ENCODE data around the gene NUTM1.
"Not testable (repeated sequence)": the region's sequence is repeated elsewhere in the genome, so short reads cannot be mapped to it uniquely, and the experiment has no call there.

Gene NUTM1

DNA sequence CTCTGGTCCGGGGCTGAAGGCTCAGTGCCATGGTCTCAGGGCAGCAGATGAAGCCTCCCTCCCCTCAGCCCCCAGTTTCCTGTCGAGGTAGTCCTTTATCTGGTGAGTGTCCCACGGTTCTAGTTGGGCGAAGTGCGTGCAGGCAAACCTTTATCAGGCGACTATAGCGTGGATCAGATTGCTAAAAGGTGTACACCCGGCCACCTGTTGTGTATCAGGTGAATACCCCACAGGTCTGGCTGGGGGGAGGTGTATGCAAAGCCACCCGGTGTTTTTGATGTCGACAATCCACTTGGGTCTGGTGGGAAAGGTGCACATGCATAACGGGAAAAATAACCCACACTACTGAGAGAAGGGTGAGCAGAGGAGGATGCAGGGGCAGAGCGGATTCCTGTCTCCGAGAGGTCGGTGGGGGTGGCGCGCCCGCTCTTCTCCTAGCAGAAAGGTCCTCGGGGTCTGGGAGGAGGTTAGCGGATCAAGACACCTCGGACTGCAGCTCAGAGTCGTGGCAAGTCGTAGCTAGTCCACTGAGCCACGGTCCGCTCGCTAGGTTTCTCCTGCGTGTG is 6.0 kb upstream of the NUTM1 start:
- DNase-seq = peak; percentile 58

DNA sequence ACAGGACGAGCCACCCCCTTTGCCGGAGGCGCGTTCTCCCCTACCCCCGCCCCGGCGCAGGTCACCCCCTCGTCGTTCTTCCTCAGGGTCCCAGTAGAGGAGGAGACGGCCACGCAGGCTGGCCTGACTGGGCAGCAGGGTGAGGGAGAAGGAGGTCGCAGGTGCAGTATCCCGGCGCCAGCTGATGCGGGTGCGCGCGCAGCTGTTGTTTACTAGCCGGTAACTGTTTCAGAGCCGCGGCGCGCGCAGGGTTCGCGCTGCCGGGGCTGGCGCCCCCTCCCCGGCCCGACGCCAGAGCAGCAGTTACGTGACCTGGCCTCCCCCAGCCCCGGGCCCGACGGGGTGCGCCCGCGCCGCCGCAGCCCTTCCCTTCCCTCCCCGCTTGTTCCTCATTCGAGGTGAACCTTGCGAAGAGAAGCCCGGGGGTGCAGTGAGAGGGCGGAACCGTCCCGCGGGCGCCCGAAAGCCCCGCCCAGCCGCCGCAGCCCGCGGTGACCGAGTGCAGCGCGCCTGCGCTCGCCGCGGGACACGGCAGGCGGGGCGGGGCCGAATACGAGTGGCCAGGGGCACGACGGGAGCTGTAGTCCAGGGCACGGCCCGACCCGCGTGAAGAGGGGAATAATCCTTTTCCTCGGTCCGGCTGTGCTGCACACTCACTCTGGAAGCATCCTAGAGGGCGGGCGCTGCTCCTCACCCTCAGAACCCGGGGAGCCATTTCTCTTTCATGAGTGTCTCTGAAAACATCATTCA is 5.4 kb upstream of the NUTM1 start, which contains the start of gene SLC12A6:
Gene SLC12A6, minus strand, starts transcription at position 225 of the 750 bp plus-strand sequence. CDS start 1,101 bp downstream, outside the sequence.
- peak; percentile 95 for DNase-seq

GRCh38 chr15:34338347-34338746 is 4.8 kb upstream of the NUTM1 start:
- DNase-seq = no peak

- DNase-seq = no peak
These were observed 3.2 kb upstream of the NUTM1 start for GRCh38 chr15:34339946-34340345.

- DNase-seq = no peak
These were observed 1.5 kb upstream of the NUTM1 start for GRCh38 chr15:34341381-34342212.

DNA sequence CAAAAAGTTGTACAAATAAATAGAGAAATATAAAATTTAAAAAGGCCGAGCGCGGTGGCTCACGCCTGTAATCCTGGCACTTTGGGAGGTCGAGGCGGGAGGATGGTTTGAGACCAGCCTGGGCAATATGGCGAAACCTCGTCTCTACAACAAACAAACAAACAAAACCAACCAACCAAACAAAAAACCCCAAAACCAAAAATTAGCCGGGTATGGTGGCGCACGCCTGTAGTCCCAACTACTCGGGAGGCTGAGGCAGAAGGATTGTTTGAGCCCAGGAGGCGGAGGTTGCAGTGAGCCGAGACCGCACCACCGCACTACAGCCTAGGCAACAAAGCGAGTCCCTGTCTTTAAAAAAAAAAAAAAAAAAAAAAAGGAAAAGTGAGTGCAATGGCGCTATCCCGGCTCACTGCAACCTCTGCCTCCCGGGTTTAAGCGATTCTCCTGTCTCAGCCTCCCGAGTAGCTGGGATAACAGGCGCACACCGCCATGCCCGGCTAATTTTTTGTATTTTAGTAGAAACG is 840 bp upstream of the NUTM1 start:
- peak; percentile 25 for DNase-seq

DNA sequence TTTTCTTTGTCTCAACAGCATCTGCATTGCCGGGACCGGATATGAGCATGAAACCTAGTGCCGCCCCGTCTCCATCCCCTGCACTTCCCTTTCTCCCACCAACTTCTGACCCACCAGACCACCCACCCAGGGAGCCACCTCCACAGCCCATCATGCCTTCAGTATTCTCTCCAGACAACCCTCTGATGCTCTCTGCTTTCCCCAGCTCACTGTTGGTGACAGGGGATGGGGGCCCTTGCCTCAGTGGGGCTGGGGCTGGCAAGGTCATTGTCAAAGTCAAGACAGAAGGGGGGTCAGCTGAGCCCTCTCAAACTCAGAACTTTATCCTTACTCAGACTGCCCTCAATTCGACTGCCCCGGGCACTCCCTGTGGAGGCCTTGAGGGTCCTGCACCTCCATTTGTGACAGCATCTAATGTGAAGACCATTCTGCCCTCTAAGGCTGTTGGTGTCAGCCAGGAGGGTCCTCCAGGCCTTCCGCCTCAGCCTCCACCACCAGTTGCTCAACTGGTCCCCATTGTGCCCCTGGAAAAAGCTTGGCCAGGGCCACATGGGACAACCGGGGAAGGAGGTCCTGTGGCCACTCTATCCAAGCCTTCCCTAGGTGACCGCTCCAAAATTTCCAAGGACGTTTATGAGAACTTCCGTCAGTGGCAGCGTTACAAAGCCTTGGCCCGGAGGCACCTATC is 5.0 kb downstream of the NUTM1 start:
- no peak for DNase-seq

GRCh38 chr15:34348735-34349300 is 5.7 kb downstream of the NUTM1 start:
- DNase-seq = no peak

DNA sequence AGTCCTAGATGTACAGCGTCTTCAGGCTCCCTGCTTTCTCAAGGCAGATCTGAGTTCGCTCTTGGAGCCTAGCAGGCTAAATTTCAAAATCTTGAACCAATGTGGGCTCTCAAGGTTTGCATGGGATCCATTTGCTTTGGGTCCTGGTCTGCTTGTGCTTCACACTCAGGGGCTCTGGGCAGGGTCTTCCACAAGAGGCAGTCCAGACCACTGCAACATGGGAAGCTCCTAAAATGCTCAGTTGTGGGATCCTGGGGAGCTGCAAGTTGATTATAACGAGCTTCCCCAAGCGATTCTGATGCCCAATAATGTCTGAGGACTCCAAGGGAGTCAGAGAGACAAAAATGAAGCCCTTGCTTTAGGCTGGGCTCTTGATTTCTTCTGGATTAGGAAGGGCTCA is 6.7 kb downstream of the NUTM1 start:
- DNase-seq = no peak

DNA sequence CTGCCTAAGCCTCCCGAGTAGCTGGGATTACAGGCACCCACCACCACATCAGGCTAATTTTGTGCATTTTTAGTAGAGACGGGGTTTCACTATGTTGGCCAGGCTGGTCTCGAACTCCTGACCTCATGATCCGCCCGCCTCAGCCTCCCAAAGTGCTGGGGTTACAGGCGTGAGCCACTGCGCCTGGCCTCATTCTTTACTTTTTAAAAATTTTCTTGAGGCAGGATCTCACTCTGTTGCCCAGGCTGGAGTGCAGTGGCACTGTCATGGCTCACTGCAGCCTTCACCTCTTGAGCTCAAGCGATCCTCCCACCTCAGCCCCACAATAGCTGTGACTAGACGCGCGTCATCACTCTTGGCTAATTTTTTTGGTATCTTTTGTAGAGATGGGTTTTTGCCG is 9.9 kb downstream of the NUTM1 start:
- not testable (repeated sequence) for DNase-seq

DNA sequence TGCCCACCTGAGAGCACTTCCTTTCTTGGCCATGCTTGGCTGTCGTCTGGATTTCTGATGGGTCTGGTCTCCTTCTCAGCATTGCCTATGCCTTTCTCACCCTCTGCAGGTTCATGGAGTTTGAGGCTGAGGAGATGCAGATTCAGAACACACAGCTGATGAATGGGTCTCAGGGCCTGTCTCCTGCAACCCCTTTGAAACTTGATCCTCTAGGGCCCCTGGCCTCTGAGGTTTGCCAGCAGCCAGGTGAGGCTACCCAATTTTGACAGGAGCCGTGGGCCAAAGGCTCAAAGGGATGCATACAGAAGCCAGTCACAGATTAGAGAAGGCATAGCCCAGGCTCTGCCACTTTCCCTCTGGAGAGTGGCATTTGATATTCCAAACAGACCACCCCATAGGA is 10.5 kb downstream of the NUTM1 start:
- no peak for DNase-seq

DNA sequence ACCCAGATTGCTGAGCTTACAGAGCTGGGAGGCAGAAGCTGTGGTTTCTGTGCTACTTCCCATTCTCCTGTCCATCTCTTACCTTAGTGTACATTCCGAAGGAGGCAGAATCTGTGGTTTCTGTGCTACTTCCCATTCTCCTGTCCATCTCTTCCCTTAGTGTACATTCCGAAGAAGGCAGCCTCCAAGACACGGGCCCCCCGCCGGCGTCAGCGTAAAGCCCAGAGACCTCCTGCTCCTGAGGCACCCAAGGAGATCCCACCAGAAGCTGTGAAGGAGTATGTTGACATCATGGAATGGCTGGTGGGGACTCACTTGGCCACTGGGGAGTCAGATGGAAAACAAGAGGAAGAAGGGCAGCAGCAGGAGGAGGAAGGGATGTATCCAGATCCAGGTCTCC is 11.2 kb downstream of the NUTM1 start:
- no peak for DNase-seq

GRCh38 chr15:34355241-34355640 is 12.1 kb downstream of the NUTM1 start:
- DNase-seq = no peak

DNA sequence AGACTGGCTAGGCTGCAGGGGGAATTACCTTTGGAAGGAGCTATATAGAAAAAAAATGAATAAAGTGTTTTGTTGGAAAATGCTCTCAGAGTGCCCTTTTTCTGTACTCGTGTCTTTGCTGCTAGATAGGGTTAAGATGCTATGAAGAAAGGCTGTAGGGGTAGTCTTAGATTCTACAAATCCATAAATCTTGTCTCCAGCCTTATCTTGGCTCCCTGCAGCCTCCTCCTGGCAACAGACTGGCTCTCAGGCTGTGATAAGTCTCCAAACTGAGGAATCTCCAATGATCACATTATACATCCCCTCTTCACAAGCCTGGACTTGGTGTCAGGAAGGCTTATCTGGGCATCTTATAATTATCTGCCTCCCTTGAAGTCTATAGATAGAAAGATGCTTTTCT is 14.5 kb downstream of the NUTM1 start:
- no peak for DNase-seq

DNA sequence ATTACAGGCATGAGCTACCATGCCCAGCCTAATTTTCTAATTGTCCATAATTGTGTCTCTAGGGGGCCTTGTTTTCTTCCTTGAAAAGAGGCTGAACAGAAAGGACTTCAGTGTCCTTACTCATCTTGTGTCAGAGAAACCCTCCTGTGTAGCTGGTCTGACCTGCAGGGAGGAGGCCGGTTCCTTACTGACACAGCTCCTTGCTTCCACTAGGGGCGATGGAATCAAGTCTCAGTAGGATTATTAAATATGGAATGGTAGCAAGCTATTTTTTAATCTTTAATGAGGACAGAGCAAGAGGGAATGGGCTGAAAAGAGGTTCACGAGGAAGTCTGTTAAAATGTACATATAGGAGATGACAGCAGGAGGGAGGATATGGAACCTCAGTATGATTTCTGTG is 15.3 kb downstream of the NUTM1 start:
- no peak for DNase-seq

DNA sequence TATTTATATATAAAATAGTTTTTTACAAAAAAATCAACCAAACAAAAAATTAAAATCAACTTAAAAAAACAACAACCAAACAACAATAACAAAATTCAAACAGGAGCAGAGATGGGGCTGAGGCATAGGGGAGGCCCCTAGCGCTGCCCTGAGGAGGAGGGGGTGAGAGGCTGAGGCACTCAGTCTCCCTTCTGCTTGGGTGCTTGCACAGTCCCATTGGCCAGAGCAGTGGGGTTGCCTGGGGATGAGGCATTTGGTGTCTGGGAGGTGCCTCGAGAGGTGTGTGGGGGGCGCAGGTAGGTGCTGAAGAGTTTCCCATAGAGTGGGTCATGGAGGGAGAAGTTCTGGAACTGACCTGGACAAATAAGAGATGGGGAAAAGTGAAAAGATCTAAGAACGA is 15.8 kb downstream of the NUTM1 start:
- no peak for DNase-seq

DNA sequence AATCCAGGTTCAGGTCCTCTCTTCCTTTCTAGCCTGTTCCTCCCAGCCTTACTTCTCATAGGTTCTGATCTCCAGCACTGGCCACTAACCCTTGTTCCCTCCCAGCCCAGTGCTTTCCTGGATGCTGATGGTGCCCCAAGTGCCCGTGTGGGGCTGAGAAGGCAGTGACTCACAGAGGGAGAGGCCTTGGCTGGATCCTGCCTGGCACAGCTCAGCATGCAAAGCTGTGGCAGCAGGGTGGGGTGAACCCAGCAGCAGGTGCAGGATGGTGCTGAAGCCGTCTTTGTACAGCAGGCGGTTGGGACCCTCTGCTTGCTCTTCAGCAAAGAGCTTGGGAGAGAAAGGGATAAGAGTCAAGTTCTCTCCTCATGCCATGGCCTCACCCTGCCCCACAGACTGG is 16.3 kb downstream of the NUTM1 start:
- DNase-seq = no peak

DNA sequence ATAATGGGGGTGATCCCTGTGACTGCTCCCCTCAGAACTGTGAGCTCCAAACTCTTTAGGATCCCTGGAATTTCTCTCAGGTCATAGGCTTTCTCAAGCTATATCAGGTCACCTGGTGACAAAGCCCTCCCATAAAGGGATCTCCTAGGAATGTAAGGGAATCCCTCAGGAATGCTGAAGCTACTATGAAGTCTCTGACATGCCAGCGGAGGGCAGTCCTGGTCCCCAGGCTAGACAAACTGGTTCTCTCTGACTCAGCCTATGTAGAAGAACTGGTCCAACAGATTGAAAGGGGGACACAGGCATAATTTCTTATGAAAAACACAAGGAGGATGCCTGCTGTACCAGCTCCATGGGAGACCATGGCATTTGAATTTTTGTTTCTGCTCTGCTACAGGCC is 17.2 kb downstream of the NUTM1 start:
- no peak for DNase-seq

DNA sequence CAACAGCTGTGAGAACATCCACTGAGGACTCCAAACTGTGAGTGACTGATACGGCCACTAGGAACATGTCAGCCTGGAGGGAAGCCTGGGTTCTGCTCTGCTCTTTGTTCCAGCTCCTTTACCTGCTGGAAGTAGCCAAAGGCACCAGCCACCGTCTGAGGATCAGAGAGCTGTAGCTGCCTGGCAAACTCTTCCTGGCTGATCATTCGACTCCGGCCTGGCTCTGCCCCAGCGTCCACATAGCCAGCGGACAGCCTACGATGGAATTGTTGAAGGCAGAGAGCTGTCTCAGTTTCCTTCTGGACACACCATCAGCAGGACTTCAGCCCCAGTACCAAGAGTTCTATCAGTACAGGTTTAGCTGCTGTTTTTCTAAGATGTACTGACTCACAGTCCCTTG is 18.2 kb downstream of the NUTM1 start:
- DNase-seq = no peak

- DNase-seq = no peak
These were observed 19.1 kb downstream of the NUTM1 start for GRCh38 chr15:34362047-34362773.

DNA sequence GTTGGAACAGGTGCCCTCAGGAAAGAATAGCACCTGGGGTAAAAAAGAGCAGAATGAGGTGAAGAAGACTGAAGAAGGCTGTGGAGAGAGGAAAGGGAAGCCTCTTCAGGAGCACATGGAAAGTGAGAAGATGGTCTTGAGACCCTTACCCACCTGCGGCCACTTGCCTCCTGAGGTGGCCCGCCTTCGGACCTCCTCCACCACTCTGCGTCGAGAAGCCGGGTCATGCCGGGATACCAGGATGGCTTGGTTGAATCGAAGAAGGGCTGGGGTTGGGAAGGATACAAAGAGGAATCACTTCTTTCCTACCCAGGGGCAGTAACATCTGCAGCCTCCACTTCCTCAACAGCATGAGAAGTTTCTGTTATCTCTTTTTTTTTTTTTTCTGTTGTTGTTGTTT is 20.9 kb downstream of the NUTM1 start:
- no peak for DNase-seq
